22Rv1 (cell line): Measurements from ENCODE around the gene DISC1.

Experiments used
- CTCF ChIP-seq: fragments of 450-650 bp; IDR thresholded peaks from 2 replicates; pipeline ENCODE4 v1.5.1; 2017; ENCODE audit warnings: mild to moderate bottlenecking
- ZFX ChIP-seq: fragments of 450-650 bp; IDR thresholded peaks from 2 replicates; pipeline ENCODE4 v1.6.1; 2017; ENCODE audit warnings: antibody characterized with exemption, borderline replicate concordance

- TF ChIP-seq CTCF (no peak), ZFX (no peak)
Measured at GRCh38 chr1:231702331-231702730, 75.7 kb downstream of the DISC1 start.
